GM06990 (cell line): ENCODE results near the gene CDCP1.

Experiments used
- DNase-seq: peaks from one replicate; pipeline ENCODE4 v3.0.0-alpha.2; 2011; ENCODE audit not compliant: insufficient read length; ENCODE audit errors: extremely low read depth
- H3K27me3 ChIP-seq: replicated peaks from 2 replicates; pipeline ENCODE4 v1.6.0; 2011; ENCODE audit warnings: low read length; ENCODE audit not compliant: control insufficient read depth, insufficient read depth
- H3K36me3 ChIP-seq: 2 replicates; pipeline ENCODE4 v1.5.1; 2011; ENCODE audit warnings: low read length; ENCODE audit not compliant: control insufficient read depth, insufficient read depth
- H3K4me3 ChIP-seq: replicated peaks from 2 replicates; pipeline ENCODE4 v1.5.1; 2011; ENCODE audit warnings: low read depth, mild to moderate bottlenecking, control low read depth, low read length
- CTCF ChIP-seq: IDR thresholded peaks from 2 replicates; pipeline ENCODE4 v1.5.1; 2011; ENCODE audit warnings: low read length, control low read depth, mild to moderate bottlenecking, inconsistent platforms; ENCODE audit not compliant: insufficient read depth, poor library complexity, severe bottlenecking

The CDCP1 gene

GRCh38 chr3:45075821-45076625 lies 70.2 kb downstream of the CDCP1 start:
- H3K36me3 ChIP-seq = no peaks in the 10 kb centered on the region
- no peak for DNase-seq
- no peaks in the 10 kb centered on the region; the same call in 1 of the 2 replicates for H3K27me3 ChIP-seq
- TF ChIP-seq CTCF = no peak
- no peak overlapping the region for H3K4me3 ChIP-seq

- no peaks in the 10 kb centered on the region; the same call in 1 of the 2 replicates for H3K27me3 ChIP-seq
- H3K4me3 ChIP-seq = no peak overlapping the region
- H3K36me3 ChIP-seq = no peaks in the 10 kb centered on the region
- DNase-seq = no peak
- TF ChIP-seq CTCF = no peak
These were observed 75.1 kb downstream of the CDCP1 start for GRCh38 chr3:45071075-45071474.

GRCh38 chr3:45067941-45068340 lies 78.2 kb downstream of the CDCP1 start:
- Histone ChIP-seq H3K27me3 (no peaks in the 10 kb centered on the region), H3K36me3 (no peaks in the 10 kb centered on the region), H3K4me3 (no peak overlapping the region)
- DNase-seq = no peak
- no peak for TF ChIP-seq CTCF

GRCh38 chr3:45067486-45067885 lies 78.7 kb downstream of the CDCP1 start:
- Histone ChIP-seq H3K27me3 (no peaks in the 10 kb centered on the region), H3K36me3 (no peaks in the 10 kb centered on the region), H3K4me3 (no peak overlapping the region)
- TF ChIP-seq CTCF = no peak
- no peak for DNase-seq

GRCh38 chr3:45066109-45066801 lies 79.9 kb downstream of the CDCP1 start:
- H3K36me3 ChIP-seq = no peaks in the 10 kb centered on the region
- H3K27me3 ChIP-seq = no peaks in the 10 kb centered on the region
- no peak overlapping the region for H3K4me3 ChIP-seq
- DNase-seq = no peak
- no peak for TF ChIP-seq CTCF
